ENCODE measurements around the gene RHOBTB1.

DNA sequence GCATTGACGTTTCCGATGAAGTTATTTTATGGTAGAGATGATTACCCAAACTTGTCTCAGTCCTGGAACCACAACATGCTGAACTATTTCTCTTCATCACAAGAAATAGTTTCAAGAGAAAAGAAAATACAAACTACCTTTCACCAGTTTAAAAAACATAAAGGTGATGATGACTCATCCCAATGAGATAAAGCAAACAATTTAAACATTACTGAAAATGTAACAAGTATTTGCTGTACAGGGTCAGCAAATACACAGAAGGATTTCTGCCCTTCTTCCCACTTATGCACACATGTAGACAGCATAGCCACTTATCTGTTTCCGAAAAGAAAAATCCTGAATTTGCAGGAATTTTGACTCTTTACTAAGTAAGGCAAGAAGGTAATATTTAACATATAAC lies 50.8 kb downstream of the RHOBTB1 start:
- TF ChIP-seq POLR2AphosphoS5 (IDR thresholded peaks at IDR 0.05; ENCODE audit: low read depth, low read length) (no peak), SIN3A (IDR thresholded peaks at IDR 0.05; ENCODE audit: borderline replicate concordance, insufficient read depth, low read length) (no peak)
